CD14-positive monocyte (primary cell): ENCODE measurements around the gene AGAP1. TPM values are rescaled to one million over a fixed set of nuclear protein-coding genes. Genes with fewer than 3 reads are reported as not detected.

ENCODE experiments used
- DNase-seq, 3 donors: peaks; one replicate each; pipeline ENCODE4 v3.0.0-alpha.2; 2011 to 2022
- H2AFZ ChIP-seq: 2 replicates; pipeline ENCODE4 v1.6.0; 2012; ENCODE audit warnings: mild to moderate bottlenecking, low read depth, low read length, inconsistent platforms; ENCODE audit not compliant: insufficient read depth, poor library complexity, severe bottlenecking
- H3K27ac ChIP-seq, 2 donors: 1 replicate in 1 of 2; 2 replicates in 1 of 2; pipeline ENCODE4 v1.5.1; 2012 to 2013; ENCODE audit warnings: low read length in 2 of 2, control low read depth in 1 of 2, inconsistent platforms in 1 of 2, low read depth in 1 of 2, mild to moderate bottlenecking in 1 of 2
- H3K27me3 ChIP-seq, 2 donors: one replicate each; pipeline versions ENCODE4 v1.6.0 to v1.6.1; 2011 to 2013; ENCODE audit warnings: low read length in 2 of 2; ENCODE audit not compliant: control insufficient read depth in 2 of 2, insufficient read depth in 2 of 2
- H3K36me3 ChIP-seq, 2 donors: replicated peaks in 1 of 2; 1 replicate in 1 of 2; 2 replicates in 1 of 2; pipeline versions ENCODE4 v1.5.1 to v1.6.1; 2012 to 2013; ENCODE audit warnings: low read length in 2 of 2, control low read depth in 1 of 2, inconsistent platforms in 1 of 2, mild to moderate bottlenecking in 1 of 2; ENCODE audit not compliant: insufficient read depth in 2 of 2, control insufficient read depth in 1 of 2
- H3K4me1 ChIP-seq, 2 donors: 1 replicate in 1 of 2; 2 replicates in 1 of 2; pipeline versions ENCODE4 v1.5.1 to v1.6.1; 2012 to 2013; ENCODE audit warnings: low read length in 2 of 2, control low read depth in 1 of 2, inconsistent platforms in 1 of 2, mild to moderate bottlenecking in 1 of 2, moderate library complexity in 1 of 2; ENCODE audit not compliant: insufficient read depth in 2 of 2, control insufficient read depth in 1 of 2
- H3K4me2 ChIP-seq: replicated peaks from 2 replicates; pipeline ENCODE3; 2012; ENCODE audit warnings: low read length, moderate library complexity, mild to moderate bottlenecking; ENCODE audit not compliant: poor library complexity, severe bottlenecking; ENCODE audit errors: extremely low read depth
- H3K4me3 ChIP-seq, 3 experiments: fragments of 200-600 bp in 1 of 3; sonication (generic) in 1 of 3; replicated peaks in 1 of 3; 1 replicate in 2 of 3; 2 replicates in 1 of 3; pipeline ENCODE4 v1.5.1; 2011 to 2013; ENCODE audit warnings: low read length in 3 of 3, mild to moderate bottlenecking in 3 of 3, control low read depth in 2 of 3, low read depth in 2 of 3, inconsistent platforms in 1 of 3, moderate library complexity in 1 of 3
- H3K79me2 ChIP-seq: 2 replicates; pipeline ENCODE4 v1.6.0; 2012; ENCODE audit warnings: mild to moderate bottlenecking, control low read depth, inconsistent platforms, low read length, moderate library complexity; ENCODE audit not compliant: insufficient read depth
- H3K9ac ChIP-seq: 2 replicates; pipeline ENCODE4 v1.6.0; 2017; ENCODE audit warnings: low read length, mild to moderate bottlenecking; ENCODE audit not compliant: insufficient read depth, poor library complexity, severe bottlenecking
- H3K9me3 ChIP-seq, 2 donors: replicated peaks in 1 of 2; 1 replicate in 1 of 2; 2 replicates in 1 of 2; pipeline versions ENCODE4 v1.5.1 to v1.6.1; 2012 to 2013; ENCODE audit warnings: low read length in 2 of 2, control low read depth in 1 of 2; ENCODE audit not compliant: control insufficient read depth in 1 of 2, insufficient read depth in 1 of 2
- H4K20me1 ChIP-seq: 2 replicates; pipeline ENCODE4 v1.6.0; 2012; ENCODE audit warnings: mild to moderate bottlenecking, low read length, control low read depth, moderate library complexity; ENCODE audit not compliant: insufficient read depth
- H3K27ac Mint-ChIP-seq, 7 donors: one replicate each; pipeline ENCODE4 v1.8.0; 2020; ENCODE audit warnings: mild to moderate bottlenecking in 7 of 7, mixed read lengths in 7 of 7, moderate library complexity in 6 of 7, inconsistent platforms in 2 of 7
- H3K27me3 Mint-ChIP-seq, 3 donors: one replicate each; pipeline ENCODE4 v1.8.0; 2021 to 2022; ENCODE audit warnings: low read depth in 3 of 3, mild to moderate bottlenecking in 3 of 3, mixed read lengths in 3 of 3, moderate library complexity in 3 of 3, inconsistent platforms in 1 of 3
- H3K36me3 Mint-ChIP-seq, 2 donors: one replicate each; pipeline ENCODE4 v1.8.0; 2020; ENCODE audit warnings: mixed read lengths in 2 of 2, inconsistent platforms in 1 of 2, mild to moderate bottlenecking in 1 of 2
- H3K4me1 Mint-ChIP-seq: one replicate; pipeline ENCODE4 v1.8.0; 2020; ENCODE audit warnings: mild to moderate bottlenecking, mixed read lengths
- H3K4me3 Mint-ChIP-seq, 2 donors: one replicate each; pipeline ENCODE4 v1.8.0; 2020; ENCODE audit warnings: mild to moderate bottlenecking in 2 of 2, mixed read lengths in 2 of 2, moderate library complexity in 1 of 2
- H3K9me3 Mint-ChIP-seq, 7 donors: one replicate each; pipeline ENCODE4 v1.8.0; 2020 to 2022; ENCODE audit warnings: mixed read lengths in 7 of 7, mild to moderate bottlenecking in 6 of 7, moderate library complexity in 6 of 7, inconsistent platforms in 2 of 7
- CTCF ChIP-seq: fragments of 200-600 bp; IDR thresholded peaks from one replicate; pipeline ENCODE4 v1.8.0; 2022; ENCODE audit warnings: antibody characterized with exemption, mild to moderate bottlenecking
- WGBS: methylation state at CpG from one replicate; pipeline ENCODE4 v1.1.5; 2013; ENCODE audit warnings: missing lambda C conversion rate; ENCODE audit not compliant: insufficient coverage; 5-methylcytosine and 5-hydroxymethylcytosine counted together
- intact Hi-C, 2 donors: fragments of 100-400 bp; cut with micrococcal nuclease; formaldehyde crosslinking; loops; one replicate each; pipeline versions ENCODE4 v1.15.0 to v1.15.1; 2023
- polyA plus RNA-seq, 3 donors: library from polyadenylated mRNA; depleted of rRNA in 1 of 3; unstranded in 2 of 3; stranded (reverse) in 1 of 3; fragments of 300-500 nt in 2 of 3; fragments of >200 nt in 1 of 3; fragmentation: Illumina TruSeq in 2 of 3; gene quantifications; 1 replicate in 2 of 3; 2 replicates in 1 of 3; pipeline ENCODE4 v1.2.3, GENCODE V29; 2012 to 2021

The AGAP1 gene
- polyA plus RNA-seq, 3 donors, result 0.12 TPM; not detected in 2

DNA sequence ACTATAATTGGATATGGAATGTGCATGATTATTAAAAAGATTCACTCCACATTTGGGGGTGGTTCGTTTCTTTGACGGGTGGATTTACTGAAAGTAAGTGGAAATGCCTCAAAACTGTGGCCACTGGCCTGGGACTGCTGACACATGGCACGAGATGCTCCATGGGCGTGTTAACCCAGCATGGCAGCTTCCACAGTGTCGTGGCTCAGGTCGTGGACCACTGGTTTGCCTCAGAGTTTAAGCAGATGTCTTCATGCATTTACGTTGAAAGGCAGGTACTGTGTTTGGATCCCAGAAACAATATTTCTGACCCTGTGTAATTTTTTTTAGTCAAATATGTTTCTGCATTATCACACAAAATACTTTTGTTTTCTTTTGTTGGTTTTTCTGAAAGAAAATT, 432.4 kb downstream of the AGAP1 start:
- H3K27me3 ChIP-seq, result no peaks in the 10 kb centered on the region
- no peak for DNase-seq
- no peaks in the 10 kb centered on the region for H3K79me2 ChIP-seq
- H3K36me3 Mint-ChIP-seq, result no peaks in the 10 kb centered on the region
- H3K4me2 ChIP-seq, result no peak overlapping the region
- H3K4me3 ChIP-seq, result no peak overlapping the region
- H3K4me1 ChIP-seq, result no peaks in the 10 kb centered on the region
- no peaks in the 10 kb centered on the region for H3K9me3 ChIP-seq
- intact Hi-C loops, result no loop called here
- WGBS, result 94% methylated on average over 4 of the region's 7 CpGs
- no peaks in the 10 kb centered on the region for H4K20me1 ChIP-seq
- no peak overlapping the region for H3K27ac ChIP-seq
- H2AFZ ChIP-seq, result no peak overlapping the region
- no peak overlapping the region for H3K9ac ChIP-seq
- no peaks in the 10 kb centered on the region for H3K4me1 Mint-ChIP-seq
- H3K27ac Mint-ChIP-seq, result no peak overlapping the region
- H3K27me3 Mint-ChIP-seq, result peaks cover 0 to 2% (median 1%) of the 10 kb centered on the region in 3 donors
- no peaks in the 10 kb centered on the region for H3K36me3 ChIP-seq
- H3K4me3 Mint-ChIP-seq, result no peak overlapping the region
- no peak for TF ChIP-seq CTCF
- peaks cover 0 to 10% (median 2%) of the 10 kb centered on the region in 7 donors for H3K9me3 Mint-ChIP-seq

GRCh38 chr2:235928751-235929370, 435.0 kb downstream of the AGAP1 start:
- DNase-seq, result no peak
- intact Hi-C loops, result no loop called here
- Histone ChIP-seq H3K79me2 (no peaks in the 10 kb centered on the region), H3K4me3 (no peak overlapping the region), H3K27me3 (no peaks in the 10 kb centered on the region), H3K4me1 (no peaks in the 10 kb centered on the region), H2AFZ (no peak overlapping the region), H3K36me3 (no peaks in the 10 kb centered on the region), H3K4me2 (no peak overlapping the region), H4K20me1 (no peaks in the 10 kb centered on the region), H3K9me3 (no peaks in the 10 kb centered on the region), H3K9ac (no peak overlapping the region), H3K27ac (no peak overlapping the region)
- H3K4me1 Mint-ChIP-seq, result no peaks in the 10 kb centered on the region
- 96% methylated on average over 12 of the region's 16 CpGs for WGBS
- TF ChIP-seq CTCF, result no peak
- H3K27me3 Mint-ChIP-seq, result peaks cover 1 to 2% (median 1%) of the 10 kb centered on the region in 3 donors
- H3K36me3 Mint-ChIP-seq, result no peaks in the 10 kb centered on the region
- H3K27ac Mint-ChIP-seq, result peak overlapping the region in 1 of 7 donors; percentile 63
- peaks cover 0 to 6% (median 2%) of the 10 kb centered on the region in 7 donors for H3K9me3 Mint-ChIP-seq
- H3K4me3 Mint-ChIP-seq, result no peak overlapping the region
